ENCODE data around the gene NARF.

GRCh38 chr17:82489851-82490511 lies 31.4 kb downstream of the NARF start:
- TF ChIP-seq POLR2A (IDR thresholded peaks at IDR 0.05) (no peak), CTCF (IDR thresholded peaks at IDR 0.05) (no peak)
